Activated gamma-delta T cell (primary cell): ENCODE measurements around the gene PDGFD.
"Not testable (repeated sequence)": the region's sequence is repeated elsewhere in the genome, so short reads cannot be mapped to it uniquely, and the experiment has no call there.

Experiments
- DNase-seq: peaks from one replicate; lab custom pipeline; 2025; lab: John Stamatoyannopoulos, UW

Gene PDGFD

DNA sequence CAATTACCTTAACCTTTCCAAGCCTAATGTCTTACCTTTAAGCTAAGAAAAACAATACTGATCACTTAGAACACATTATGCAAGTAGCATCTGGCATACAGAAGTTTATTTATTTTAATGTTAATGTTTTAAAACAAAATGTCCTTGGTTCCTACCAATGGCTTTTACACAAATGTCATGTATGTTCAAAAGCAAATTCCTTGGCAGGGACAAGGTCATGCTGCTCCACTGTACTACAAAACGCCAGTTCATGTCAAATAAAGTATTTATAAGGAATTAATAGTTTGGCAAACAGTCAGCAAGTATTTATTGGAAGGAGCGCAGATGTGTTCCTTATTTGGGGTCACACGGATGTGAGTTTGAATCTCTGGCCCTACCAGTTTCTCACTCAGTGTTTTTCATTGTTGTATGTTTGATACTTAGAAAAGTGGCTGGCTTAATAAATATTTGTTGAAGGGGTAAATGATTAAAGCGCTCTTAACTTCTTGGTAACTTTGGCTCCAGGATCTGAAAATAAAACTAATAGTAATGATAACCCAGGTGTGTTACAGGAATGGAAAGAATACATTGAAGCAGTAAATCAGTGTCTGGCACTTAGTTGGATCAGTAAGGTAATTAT is 108.9 kb downstream of the PDGFD start:
- no peak for DNase-seq

DNA sequence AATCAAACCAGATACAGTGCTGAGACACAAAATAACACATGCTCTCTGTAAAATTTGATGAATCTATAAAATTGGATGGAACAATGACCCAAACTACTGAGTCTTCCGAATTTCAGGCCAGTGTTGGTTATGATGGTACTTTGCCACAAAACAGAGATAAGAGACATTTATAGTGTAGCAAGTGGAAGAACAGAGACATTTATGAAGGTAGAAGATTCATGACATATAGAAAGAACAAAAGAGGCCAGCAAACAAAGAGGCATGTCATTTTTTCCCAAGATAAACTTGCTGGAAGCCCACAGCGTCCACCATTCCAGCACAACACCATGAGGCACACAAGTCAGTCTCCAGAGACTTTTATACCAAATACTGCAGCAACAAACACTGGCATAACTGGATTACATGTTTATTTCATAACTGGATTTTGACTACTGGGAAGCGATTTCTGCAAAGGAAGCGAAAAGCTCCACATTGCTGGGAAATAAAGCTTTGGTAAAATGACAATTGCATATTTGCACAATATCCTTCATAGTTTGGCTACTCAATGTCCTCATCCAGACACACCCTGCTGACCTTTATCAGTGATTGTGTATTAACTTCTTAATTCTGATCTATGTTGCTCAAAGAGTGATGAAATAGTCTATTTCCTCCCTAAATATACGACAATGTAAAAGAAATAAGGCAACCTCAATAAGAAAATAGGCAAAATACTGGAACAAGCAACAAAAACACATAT is 110.0 kb downstream of the PDGFD start:
- DNase-seq, result no peak

DNA sequence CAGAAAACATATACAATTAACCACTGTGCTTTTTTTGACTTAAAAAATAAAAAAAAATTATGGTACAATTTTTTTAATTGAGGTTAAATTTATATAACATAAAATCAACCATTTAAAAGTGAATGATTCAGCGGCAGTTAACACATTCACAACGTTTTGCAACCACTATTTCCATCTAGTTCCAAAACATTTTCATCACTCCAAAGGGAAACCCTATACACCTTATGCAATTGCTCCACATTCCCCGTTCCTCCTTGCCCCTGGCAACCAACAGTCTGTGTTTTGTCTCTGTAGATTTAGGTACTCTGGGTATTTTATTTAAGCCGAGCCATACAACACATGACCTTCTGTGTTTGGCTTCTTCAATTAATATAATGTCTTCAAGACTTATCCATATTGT is 112.2 kb downstream of the PDGFD start:
- DNase-seq, result no peak

DNA sequence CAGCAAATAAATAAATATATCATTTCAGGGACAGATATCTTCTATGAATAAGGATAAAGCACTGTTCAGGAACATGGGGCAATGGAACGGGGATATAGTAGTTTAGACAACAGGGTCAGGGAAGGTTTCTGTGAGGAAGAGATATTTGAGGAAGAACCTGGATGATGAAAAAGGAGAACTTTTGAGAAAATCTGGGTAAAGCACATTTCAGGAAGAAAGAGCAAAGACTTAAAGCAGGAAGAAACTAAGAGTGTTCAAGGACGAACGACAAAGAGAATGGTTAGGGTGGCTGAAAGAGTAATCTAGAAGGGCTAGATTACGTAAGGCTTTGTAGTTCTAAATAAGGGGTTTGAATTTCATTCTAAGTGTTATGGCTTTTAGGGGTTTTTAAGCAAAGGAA is 114.8 kb downstream of the PDGFD start:
- DNase-seq, result no peak

DNA sequence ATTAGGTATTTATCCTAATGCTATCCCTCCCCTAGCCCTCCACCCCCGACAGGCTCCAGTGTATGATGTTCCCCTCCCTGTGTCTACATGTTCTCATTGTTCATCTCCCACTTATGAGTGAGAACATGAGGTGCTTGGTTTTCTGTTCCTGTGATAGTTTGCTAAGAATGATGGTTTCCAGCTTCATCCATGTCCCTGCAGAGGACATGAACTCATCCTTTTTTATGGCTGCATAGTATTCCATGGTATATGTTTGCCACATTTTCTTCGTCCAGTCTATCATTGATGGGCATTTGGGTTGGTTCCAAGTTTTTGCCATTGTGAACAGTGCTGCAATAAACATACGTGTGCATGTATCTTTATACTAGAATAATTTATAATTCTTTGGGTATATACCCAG is 117.1 kb downstream of the PDGFD start:
- DNase-seq, result not testable (repeated sequence)

DNA sequence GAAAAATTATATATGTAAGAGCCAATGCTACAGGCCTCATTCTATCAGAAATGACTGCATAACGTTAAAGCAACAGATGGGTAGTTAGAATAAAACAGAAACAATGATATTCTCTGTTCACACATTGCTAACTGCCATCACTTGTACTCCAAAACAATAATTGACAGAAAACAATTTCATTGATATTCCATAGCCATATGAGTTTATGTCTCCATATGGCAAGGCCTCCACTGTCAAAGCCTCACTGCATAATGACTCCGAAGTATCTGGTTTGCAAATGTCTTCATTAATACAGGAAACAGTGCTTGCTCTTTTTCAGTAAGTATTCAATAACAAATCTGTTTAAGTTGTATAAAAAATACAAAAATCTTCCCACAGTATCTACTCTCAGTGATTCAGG is 117.6 kb downstream of the PDGFD start:
- DNase-seq, result no peak

DNA sequence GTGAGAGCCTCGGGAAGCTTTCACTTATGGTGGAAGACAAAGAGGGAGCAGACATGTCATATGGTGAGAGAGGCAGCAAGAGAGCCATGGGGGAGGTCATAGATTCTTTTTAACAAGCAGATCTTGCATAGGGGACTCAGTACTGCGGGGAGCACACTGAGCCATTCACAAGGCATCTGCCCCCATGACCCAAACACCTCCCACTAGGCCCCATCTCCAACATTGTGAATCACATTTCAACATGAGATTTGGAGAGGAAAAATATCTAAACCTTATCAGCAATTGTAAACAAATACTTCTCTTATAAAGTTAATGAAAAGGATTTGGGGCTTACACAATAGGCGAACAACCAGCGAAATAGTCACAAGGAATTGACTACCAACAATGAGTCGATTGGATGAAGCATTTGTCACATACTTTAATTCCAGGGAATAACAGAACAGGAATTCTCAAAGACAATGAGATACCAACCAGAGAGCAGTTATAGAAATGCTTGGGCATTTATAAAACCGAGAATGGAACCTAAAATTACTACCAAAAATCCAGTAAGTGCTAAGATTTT is 120.2 kb downstream of the PDGFD start:
- no peak for DNase-seq

DNA sequence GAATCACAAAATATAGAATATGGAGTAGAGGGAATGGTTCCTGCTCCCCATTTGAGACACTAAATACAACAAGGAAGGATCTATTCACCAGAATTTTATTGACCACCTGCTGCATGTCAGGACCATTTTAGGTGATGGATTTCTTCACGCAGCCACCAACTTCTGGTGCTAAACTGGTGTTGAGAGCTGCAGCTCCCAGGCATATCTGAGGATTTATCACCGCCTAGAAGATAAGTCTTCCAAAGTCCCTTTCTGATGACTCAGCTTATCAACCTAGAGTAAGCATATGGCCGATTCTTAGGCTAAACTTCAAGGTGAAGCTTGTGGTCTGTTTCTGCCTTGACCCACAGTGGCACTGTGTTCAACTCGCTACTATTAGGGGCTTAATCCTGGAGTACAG is 120.8 kb downstream of the PDGFD start:
- no peak for DNase-seq

DNA sequence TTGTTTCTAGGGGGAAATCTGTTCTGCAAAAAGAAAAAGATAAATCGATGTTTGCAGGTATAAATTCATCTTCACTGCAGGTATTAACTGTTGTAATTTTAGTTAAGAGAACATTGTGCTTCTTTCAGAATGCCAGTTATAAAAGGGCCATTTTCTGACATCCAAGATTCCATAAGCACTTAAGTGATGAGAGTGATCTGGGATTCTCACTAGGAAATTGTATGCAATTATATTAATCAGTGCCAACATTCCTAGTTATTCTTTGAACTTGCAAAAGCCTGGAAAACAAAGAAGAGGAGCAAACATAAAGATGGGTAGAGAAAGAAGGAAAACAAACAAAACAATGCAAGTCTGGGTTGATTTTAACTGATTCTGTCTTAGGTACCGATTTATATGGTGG is 122.2 kb downstream of the PDGFD start:
- no peak for DNase-seq

DNA sequence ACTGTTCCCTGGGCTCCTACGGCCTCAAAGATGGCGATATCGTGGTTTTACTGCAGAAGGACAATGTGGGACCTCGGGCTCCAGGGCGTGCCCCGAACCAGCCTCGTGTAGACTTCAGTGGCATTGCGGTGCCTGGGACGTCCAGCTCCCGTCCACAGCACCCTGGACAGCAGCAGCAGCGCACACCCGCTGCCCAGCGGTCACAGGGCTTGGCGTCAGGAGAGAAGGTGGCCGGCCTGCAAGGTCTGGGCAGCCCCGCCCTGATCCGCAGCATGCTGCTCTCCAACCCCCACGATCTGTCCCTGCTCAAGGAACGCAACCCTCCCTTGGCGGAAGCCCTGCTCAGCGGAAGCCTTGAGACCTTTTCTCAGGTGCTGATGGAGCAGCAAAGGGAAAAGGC is 127.0 kb downstream of the PDGFD start:
- no peak for DNase-seq

DNA sequence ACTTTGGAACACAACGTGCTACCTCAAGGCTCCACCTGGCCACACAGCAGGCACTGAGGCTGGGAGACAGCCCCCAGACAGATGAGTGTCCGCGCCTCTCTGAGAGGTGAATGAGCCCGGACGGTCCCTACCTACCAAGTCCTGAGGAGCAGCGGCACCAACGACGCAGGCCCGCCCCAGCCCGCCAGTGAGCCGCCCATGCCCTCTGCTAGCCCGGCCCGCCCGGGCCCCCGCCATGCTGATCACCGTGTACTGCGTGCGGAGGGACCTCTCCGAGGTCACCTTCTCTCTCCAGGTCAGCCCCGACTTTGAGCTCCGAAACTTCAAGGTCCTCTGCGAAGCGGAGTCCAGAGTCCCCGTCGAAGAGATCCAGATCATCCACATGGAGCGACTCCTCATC is 127.4 kb downstream of the PDGFD start, which contains the start of gene DDI1:
DDI1 (plus strand) TSS at position 53 of the 400 bp plus-strand sequence; CDS start at position 236, 183 bp downstream.
- no peak for DNase-seq

DNA sequence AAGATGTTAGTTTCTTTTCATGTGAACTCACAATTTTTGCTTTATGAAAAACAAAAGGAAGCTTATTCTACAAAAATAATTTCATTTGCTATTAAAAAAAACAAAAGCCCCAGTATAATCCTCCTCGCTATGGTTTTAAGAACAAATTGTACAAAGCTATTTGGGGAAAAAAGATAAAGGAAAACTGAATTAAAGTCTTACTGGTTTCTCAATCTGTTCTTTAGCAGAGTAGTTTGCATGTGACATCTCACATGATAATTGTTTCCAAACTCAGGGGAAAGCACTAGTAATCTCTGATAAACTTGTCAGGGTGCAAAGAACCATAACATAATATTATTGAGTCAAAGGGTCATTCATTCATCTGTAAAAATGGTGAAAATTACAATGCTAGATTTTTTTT is 130.4 kb downstream of the PDGFD start:
- no peak for DNase-seq

DNA sequence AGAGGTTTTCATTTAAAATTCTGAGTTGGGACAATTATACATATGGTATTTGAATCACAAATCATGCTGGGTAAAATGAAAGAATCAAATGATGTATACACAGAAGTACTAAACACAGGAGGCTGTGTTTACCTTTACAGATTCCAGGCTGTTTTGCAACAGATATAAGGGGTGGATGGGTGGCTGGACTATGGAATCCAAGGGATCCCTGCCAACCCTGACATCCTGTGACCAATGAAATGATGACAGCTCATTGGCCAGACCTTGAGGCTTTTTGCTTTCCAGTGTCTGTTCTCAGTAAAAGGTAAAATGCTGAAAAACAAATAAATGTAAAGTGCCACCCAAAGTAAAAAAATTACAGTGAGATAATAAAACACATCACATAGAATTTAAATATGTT is 130.8 kb downstream of the PDGFD start:
- no peak for DNase-seq

DNA sequence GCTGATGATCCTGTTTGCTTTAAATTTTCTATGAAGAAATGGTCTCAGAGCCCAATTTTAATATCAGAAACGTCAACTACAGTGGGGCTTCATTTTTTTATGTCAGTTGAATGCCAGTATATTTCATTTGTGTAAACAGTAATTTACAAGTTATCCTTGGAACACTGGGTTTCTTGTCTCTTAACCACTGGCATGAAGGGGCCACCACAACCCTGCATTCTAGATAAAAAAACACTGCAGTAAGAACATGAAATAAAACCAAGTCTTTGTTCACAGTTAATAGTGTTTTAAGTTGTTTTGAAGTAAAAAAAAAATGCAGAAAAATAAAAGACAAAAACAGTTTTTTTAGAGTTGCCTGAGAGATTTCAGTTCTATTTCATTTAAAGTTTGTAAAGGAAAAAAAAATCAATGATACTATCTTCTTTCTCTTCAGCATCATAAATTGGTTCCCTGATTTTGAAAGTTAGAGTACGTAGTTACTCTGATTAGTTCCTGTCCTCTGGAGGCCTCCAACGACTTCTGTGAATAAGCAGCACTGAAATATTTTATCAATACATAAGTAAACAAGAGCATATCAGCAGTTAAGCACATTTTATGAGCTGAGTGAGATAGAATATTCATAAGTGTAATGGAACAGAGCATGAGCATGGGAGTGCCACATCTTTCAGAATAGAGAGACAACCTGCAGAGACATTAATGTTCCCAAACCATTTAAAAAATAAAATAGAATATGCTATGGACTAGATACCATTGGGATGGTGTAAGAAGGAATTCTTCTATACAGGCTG is 135.3 kb downstream of the PDGFD start:
- DNase-seq, result no peak

DNA sequence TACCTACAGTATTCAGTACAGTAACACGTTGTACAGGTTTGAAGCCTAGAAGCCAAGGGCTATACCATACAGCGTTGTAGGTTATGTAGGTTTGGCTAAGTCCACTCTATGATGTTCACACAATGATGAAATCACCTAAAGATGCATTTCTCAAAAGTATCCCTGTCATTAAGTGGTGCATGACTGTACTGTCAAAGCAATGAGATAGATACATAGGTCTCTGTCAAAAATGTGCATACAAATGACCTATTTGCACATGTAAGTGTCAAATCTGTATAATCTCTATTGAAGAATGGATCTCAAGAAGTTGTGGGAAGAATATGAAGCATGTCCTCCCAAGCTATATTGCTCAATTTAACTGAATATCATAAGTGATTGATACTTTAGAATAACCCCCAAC is 139.4 kb downstream of the PDGFD start:
- no peak for DNase-seq

DNA sequence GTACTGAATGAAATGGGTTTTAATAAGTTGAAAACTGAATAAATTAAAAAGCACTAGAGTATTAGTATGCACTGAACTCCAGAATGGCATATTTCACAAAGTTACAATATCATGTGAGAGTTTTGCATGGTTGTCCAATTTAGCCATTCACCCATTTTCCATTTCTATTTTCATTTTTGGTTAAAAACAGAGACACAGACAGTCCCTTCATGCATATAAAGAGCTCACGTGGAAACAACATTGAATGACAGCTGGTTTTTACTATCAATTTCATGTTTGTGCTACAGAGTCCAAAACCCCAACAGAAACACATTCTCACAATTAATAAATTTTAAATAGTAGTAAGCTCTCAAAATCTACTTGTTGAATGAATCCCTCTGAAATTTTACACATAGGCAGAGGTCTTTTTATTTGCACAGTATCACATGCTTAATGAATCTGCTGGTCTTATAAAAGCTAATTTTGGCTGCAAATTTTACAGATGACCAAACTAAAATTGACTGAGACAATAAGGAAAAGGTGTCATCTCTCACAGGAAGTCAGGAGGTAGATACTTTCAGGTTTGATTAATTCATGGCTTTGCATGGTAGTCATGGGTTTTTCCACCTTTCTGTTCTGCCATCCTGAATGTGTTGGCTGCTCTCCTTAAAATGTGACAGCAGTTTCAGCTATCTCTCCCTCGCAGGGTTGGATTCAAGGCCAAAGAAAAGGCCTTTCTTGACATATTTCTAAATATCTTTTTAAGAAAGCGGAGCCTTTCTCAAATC is 148.1 kb downstream of the PDGFD start:
- DNase-seq, result no peak

DNA sequence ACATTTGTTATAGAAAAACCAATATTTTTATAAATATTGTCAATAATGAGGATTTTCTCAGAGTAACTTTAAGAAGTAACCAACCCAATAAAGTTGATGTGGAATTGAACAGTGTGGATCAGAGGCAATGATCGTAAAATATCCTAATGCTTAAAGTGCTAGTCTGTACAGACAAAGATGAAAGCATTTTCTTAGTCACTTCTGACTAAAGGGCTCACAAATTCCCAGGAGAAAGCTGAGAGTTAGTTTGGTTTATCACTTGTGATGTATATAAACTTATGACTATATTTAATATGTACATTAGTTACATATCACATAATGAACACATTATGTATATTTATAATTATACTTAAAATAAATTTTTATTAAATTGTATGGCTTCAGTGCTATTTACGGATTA is 152.9 kb downstream of the PDGFD start:
- no peak for DNase-seq

DNA sequence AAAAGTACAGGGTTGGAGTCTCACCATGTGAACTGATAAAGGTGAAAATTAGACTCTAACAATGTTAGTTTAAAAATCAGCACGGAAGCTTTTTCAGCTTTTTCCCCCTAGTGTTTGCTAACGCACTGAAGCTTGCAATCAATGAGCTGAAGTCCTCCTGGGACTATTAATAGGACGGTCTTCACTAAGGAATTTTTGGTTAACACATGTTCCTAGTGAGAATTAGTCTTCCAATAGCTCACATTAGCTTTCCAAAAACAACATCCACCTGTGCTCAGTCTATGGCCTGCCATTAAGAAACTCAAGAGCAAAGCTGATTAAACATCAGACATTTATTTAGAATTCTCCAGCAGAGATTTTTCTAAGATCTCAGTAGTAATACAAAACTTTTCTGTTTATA is 154.2 kb downstream of the PDGFD start:
- no peak for DNase-seq

DNA sequence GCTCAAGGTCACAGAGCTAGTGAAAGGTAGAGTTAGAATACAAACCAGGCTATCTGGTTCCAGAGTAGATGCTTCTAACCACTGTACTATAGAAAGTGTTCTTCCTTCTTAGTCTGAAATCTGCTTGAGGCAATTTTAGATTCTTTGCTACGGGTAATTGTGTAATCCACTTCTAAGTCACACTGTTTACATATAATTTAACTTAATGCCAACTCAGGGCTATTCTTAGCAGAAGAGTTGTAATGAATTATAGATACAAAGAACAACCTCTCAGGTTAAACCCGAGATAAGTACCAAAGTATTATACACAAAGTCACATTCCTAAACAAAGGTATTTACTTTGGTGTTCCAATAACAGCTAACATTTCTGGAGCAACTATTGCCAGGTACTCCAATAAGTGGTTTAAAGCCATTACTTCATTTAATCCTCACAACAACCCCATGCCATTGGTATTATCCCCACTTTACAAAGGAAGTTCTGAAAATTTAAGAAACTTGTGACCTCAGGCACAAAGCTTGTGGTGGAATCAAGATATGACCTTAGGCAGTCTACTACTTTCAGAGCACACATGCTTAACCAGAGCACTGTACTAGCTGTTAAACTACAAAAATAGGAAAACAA is 158.6 kb downstream of the PDGFD start:
- DNase-seq, result no peak

DNA sequence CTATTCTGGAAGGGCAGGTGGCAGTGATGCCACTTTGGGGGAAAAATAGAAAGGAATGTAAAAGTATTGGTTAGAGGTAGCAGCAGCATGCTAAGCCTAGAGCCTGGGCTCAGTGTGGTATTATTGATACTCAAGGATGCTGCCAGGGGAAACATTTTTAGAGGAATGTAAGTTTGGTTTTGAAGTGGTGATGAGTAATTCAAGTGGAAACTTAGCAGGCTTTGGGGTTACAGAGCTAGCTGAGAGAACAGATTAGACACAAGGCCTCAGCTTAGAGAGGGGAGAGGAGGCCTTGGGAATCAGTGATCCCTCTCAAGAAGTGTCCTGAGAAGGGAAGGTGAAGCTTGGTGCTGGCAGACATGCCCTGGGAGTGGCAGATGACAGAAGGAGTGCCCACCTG is 160.5 kb downstream of the PDGFD start:
- no peak for DNase-seq

DNA sequence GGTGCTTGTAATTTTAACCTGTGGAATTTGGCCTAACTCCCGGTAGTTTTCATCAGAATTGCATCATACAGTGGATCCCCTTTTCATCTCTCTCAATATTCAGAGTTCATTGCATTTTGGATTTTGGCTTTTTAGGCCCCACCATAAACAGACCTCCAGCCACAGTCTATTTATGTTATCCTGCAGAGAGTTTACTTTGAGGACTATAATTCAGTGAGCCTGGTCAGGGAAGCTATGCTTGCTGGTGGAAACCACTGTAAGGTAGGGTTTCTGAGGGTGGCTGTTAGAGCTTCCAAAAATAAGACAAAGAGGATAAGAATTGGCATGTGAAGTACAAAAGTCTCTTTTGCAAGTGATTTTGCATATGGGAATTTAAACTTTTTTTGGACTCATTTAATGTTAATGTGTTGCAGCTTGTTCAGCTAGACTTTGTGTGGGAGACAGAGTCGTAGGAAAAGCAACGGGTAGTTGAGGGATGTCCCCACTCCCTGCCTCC is 162.3 kb downstream of the PDGFD start:
- DNase-seq, result no peak
